Neural cell (in vitro differentiated cells): Measurements from ENCODE around the gene SDF4. TPM values are rescaled to one million over a fixed set of nuclear protein-coding genes. Genes with fewer than 3 reads are reported as not detected.

Experiments used
- H2AFZ ChIP-seq: fragments of 200-600, 300-800 bp; sonication (generic), shearing (Covaris generic); 2 replicates; pipeline ENCODE4 v1.6.0; 2014; ENCODE audit warnings: low read depth, mild to moderate bottlenecking, antibody characterized with exemption, low read length, moderate library complexity
- H3F3A ChIP-seq: fragments of 200-600 bp; shearing (Covaris generic); 2 replicates; pipeline ENCODE4 v1.6.1; 2016; ENCODE audit warnings: mild to moderate bottlenecking, moderate library complexity, mixed read lengths, antibody characterized with exemption, low read length; ENCODE audit not compliant: insufficient read depth, poor library complexity, severe bottlenecking
- H3K27ac ChIP-seq: fragments of 200-600, 300-800 bp; sonication (generic), shearing (Covaris generic); 2 replicates; pipeline ENCODE4 v1.5.1; 2014; ENCODE audit warnings: mild to moderate bottlenecking, low read length, moderate library complexity
- H3K27me3 ChIP-seq: fragments of 300-800, 200-600 bp; sonication (generic), shearing (Covaris generic); 2 replicates; pipeline ENCODE4 v1.6.0; 2014; ENCODE audit warnings: mild to moderate bottlenecking, low read depth, low read length, moderate library complexity; ENCODE audit not compliant: insufficient read depth
- H3K36me3 ChIP-seq: fragments of 300-800, 200-600 bp; sonication (generic), shearing (Covaris generic); 2 replicates; pipeline ENCODE4 v1.5.1; 2014; ENCODE audit warnings: mild to moderate bottlenecking, antibody characterized with exemption, low read length, moderate library complexity; ENCODE audit not compliant: insufficient read depth
- H3K4me2 ChIP-seq: fragments of 300-800, 200-600 bp; sonication (generic), shearing (Covaris generic); 2 replicates; pipeline ENCODE4 v1.6.0; 2014; ENCODE audit warnings: mild to moderate bottlenecking, low read length
- H3K4me3 ChIP-seq: fragments of 300-800, 200-600 bp; sonication (generic), shearing (Covaris generic); 2 replicates; pipeline ENCODE4 v1.5.1; 2014; ENCODE audit warnings: mild to moderate bottlenecking, low read length, moderate library complexity
- H3K79me2 ChIP-seq: fragments of 200-600 bp; shearing (Covaris generic); replicated peaks from 2 replicates; pipeline ENCODE4 v1.6.0; 2014; ENCODE audit warnings: mild to moderate bottlenecking, low read length, moderate library complexity; ENCODE audit not compliant: insufficient read depth
- H3K9ac ChIP-seq: fragments of 300-800, 200-600 bp; sonication (generic), shearing (Covaris generic); 2 replicates; pipeline ENCODE4 v1.6.1; 2016; ENCODE audit warnings: mild to moderate bottlenecking, low read length, mixed read lengths
- H3K9me2 ChIP-seq: fragments of 200-600 bp; shearing (Covaris generic); 2 replicates; pipeline ENCODE4 v1.6.1; 2016; ENCODE audit warnings: mild to moderate bottlenecking, low read length, mixed read lengths; ENCODE audit not compliant: insufficient read depth
- H3K9me3 ChIP-seq: fragments of 200-600, 300-800 bp; sonication (generic), shearing (Covaris generic); 2 replicates; pipeline ENCODE4 v1.6.1; 2016; ENCODE audit warnings: mild to moderate bottlenecking, mixed run types, low read length, moderate library complexity, mixed read lengths
- H4K20me1 ChIP-seq: fragments of 200-600 bp; shearing (Covaris generic); 2 replicates; pipeline ENCODE4 v1.6.1; 2016; ENCODE audit warnings: mild to moderate bottlenecking, mixed run types; ENCODE audit not compliant: insufficient read depth
- CTCF ChIP-seq: fragments of 450-650 bp; IDR thresholded peaks from 2 replicates; pipeline ENCODE4 v1.5.1; 2014; ENCODE audit warnings: antibody characterized with exemption, mild to moderate bottlenecking, moderate library complexity; ENCODE audit not compliant: poor library complexity, severe bottlenecking
- EP300 ChIP-seq: fragments of 450-650 bp; conservative IDR thresholded peaks from 2 replicates; pipeline ENCODE4 v1.6.1; 2014; ENCODE audit warnings: antibody characterized with exemption, mild to moderate bottlenecking, moderate library complexity; ENCODE audit not compliant: poor library complexity, severe bottlenecking
- EZH2 ChIP-seq: fragments of 200-600, 300-800 bp; shearing (Covaris generic), sonication (generic); IDR thresholded peaks from 2 replicates; pipeline ENCODE4 v1.6.1; 2014; ENCODE audit warnings: antibody characterized with exemption, low read length, borderline replicate concordance, mild to moderate bottlenecking; ENCODE audit not compliant: insufficient read depth, poor library complexity, severe bottlenecking
- MXI1 ChIP-seq: fragments of 450-650 bp; conservative IDR thresholded peaks from 2 replicates; pipeline ENCODE4 v1.6.1; 2014; ENCODE audit warnings: antibody characterized with exemption, mild to moderate bottlenecking; ENCODE audit not compliant: poor library complexity, severe bottlenecking
- POLR2AphosphoS5 ChIP-seq: IDR thresholded peaks from 2 replicates; pipeline ENCODE4 v1.6.1; 2012
- RAD21 ChIP-seq: fragments of 450-650 bp; conservative IDR thresholded peaks from 2 replicates; pipeline ENCODE4 v1.6.1; 2014; ENCODE audit warnings: antibody characterized with exemption, mild to moderate bottlenecking, moderate library complexity
- REST ChIP-seq: IDR thresholded peaks from 2 replicates; pipeline ENCODE4 v1.6.1; 2012; ENCODE audit warnings: borderline replicate concordance
- TAF1 ChIP-seq: IDR thresholded peaks from 2 replicates; pipeline ENCODE4 v1.6.1; 2012; ENCODE audit warnings: low read depth
- polyA plus RNA-seq: library from polyadenylated mRNA; depleted of rRNA; stranded (reverse); fragments of >200 nt; gene quantifications from 2 replicates; pipeline ENCODE4 v1.2.3, GENCODE V29; 2014

Gene SDF4
- polyA plus RNA-seq, 1 donor from 2014 or later: 91.2 TPM

GRCh38 chr1:1194723-1195122, 37.1 kb downstream of the SDF4 start:
- H3K79me2 ChIP-seq: no peaks in the 10 kb centered on the region
- H3K9me3 ChIP-seq: no peaks in the 10 kb centered on the region
- no peak overlapping the region for H3K4me2 ChIP-seq
- no peak overlapping the region for H3K9ac ChIP-seq
- H2AFZ ChIP-seq: no peak overlapping the region
- H3K4me3 ChIP-seq: no peak overlapping the region
- no peaks in the 10 kb centered on the region for H3K27me3 ChIP-seq
- no peaks in the 10 kb centered on the region for H4K20me1 ChIP-seq
- H3K36me3 ChIP-seq: no peaks in the 10 kb centered on the region
- no peak for TF ChIP-seq CTCF
- no peak for TF ChIP-seq REST
- TF ChIP-seq RAD21: no peak
- no peak for TF ChIP-seq EZH2
- TF ChIP-seq POLR2AphosphoS5: no peak
- no peak for TF ChIP-seq TAF1
- TF ChIP-seq EP300: no peak
- H3K9me2 ChIP-seq: no peaks in the 10 kb centered on the region
- H3F3A ChIP-seq: no peaks in the 10 kb centered on the region
- no peak overlapping the region for H3K27ac ChIP-seq

GRCh38 chr1:1191734-1192133, 40.1 kb downstream of the SDF4 start:
- Histone ChIP-seq H3F3A (no peaks in the 10 kb centered on the region), H3K9me2 (no peaks in the 10 kb centered on the region)

More at GRCh38 chr1:1191734-1192133, 40.1 kb downstream of the SDF4 start:
- no peak overlapping the region for H3K27ac ChIP-seq
- no peak overlapping the region for H3K4me2 ChIP-seq
- H4K20me1 ChIP-seq: no peaks in the 10 kb centered on the region
- H3K36me3 ChIP-seq: no peaks in the 10 kb centered on the region
- H3K79me2 ChIP-seq: no peaks in the 10 kb centered on the region
- no peak overlapping the region for H3K9ac ChIP-seq
- TF ChIP-seq TAF1 (no peak), CTCF (no peak), POLR2AphosphoS5 (no peak), MXI1 (no peak), RAD21 (no peak)
- no peak overlapping the region for H3K4me3 ChIP-seq
- no peaks in the 10 kb centered on the region for H3K27me3 ChIP-seq
- no peaks in the 10 kb centered on the region for H3K9me3 ChIP-seq
- no peak overlapping the region for H2AFZ ChIP-seq
